ENCODE results near the gene C1orf226. TPM values are rescaled to one million over a fixed set of nuclear protein-coding genes. Genes with fewer than 3 reads are reported as not detected.

The C1orf226 gene
- total and polyA plus RNA-seq, 2 experiments from 2014 or later: 2.8 to 6.6 TPM

DNA sequence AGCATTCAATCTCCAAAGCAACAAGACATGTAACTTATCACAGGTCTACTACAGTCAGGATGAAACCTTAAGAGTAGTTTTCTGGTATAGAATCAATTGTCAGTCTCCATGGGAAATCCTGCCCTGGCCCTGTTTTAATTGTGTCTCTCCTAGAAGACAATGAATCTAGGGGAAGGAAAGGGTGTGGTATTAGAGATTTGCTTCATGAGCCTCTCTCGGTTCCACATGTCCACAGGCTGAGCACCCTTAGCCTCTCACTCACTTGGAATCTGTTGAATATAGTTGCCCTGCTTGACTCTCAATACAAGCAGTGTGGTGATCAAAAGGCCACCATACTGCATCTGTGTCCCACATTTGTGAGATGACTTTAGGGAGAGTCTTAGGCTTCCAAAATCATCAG lies 22.6 kb upstream of the C1orf226 start:
- H2AFZ ChIP-seq: no peak overlapping the region
- no peaks in the 10 kb centered on the region for H3K9me2 ChIP-seq (replicated peaks; ENCODE audit: insufficient read depth)
- no peak overlapping the region for H3K4me3 ChIP-seq
- no peak for DNase-seq (ENCODE audit: low spot score)
- H3K4me1 ChIP-seq (ENCODE audit: insufficient read depth): peaks cover 3% of the 10 kb centered on the region
- H3K79me2 ChIP-seq: no peaks in the 10 kb centered on the region
- no peaks in the 10 kb centered on the region for H3K36me3 ChIP-seq (replicated peaks; ENCODE audit: insufficient read depth, low read depth)
- no peak overlapping the region for H3K27ac ChIP-seq
- H3K27me3 ChIP-seq: no peaks in the 10 kb centered on the region
- H3K4me2 ChIP-seq: no peak overlapping the region
- no peaks in the 10 kb centered on the region for H4K20me1 ChIP-seq (ENCODE audit: insufficient read depth, poor library complexity, severe bottlenecking)
- WGBS (ENCODE audit: low lambda C conversion rate, missing lambda C conversion rate): 92% methylated on average over 1 of the region's 1 CpG
- H3K9me3 ChIP-seq (ENCODE audit: low read depth): no peaks in the 10 kb centered on the region
- TF ChIP-seq EZH2phosphoT487 (IDR thresholded peaks at IDR 0.05; ENCODE audit: low read depth, severe bottlenecking, unreplicated experiment): no peak
- no peak for TF ChIP-seq EZH2 (IDR thresholded peaks at IDR 0.05; ENCODE audit: borderline replicate concordance)
- TF ChIP-seq, protein P1, sequence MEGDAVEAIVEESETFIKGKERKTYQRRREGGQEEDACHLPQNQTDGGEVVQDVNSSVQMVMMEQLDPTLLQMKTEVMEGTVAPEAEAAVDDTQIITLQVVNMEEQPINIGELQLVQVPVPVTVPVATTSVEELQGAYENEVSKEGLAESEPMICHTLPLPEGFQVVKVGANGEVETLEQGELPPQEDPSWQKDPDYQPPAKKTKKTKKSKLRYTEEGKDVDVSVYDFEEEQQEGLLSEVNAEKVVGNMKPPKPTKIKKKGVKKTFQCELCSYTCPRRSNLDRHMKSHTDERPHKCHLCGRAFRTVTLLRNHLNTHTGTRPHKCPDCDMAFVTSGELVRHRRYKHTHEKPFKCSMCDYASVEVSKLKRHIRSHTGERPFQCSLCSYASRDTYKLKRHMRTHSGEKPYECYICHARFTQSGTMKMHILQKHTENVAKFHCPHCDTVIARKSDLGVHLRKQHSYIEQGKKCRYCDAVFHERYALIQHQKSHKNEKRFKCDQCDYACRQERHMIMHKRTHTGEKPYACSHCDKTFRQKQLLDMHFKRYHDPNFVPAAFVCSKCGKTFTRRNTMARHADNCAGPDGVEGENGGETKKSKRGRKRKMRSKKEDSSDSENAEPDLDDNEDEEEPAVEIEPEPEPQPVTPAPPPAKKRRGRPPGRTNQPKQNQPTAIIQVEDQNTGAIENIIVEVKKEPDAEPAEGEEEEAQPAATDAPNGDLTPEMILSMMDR (IDR thresholded peaks at IDR 0.05; ENCODE audit: poor library complexity): no peak

DNA sequence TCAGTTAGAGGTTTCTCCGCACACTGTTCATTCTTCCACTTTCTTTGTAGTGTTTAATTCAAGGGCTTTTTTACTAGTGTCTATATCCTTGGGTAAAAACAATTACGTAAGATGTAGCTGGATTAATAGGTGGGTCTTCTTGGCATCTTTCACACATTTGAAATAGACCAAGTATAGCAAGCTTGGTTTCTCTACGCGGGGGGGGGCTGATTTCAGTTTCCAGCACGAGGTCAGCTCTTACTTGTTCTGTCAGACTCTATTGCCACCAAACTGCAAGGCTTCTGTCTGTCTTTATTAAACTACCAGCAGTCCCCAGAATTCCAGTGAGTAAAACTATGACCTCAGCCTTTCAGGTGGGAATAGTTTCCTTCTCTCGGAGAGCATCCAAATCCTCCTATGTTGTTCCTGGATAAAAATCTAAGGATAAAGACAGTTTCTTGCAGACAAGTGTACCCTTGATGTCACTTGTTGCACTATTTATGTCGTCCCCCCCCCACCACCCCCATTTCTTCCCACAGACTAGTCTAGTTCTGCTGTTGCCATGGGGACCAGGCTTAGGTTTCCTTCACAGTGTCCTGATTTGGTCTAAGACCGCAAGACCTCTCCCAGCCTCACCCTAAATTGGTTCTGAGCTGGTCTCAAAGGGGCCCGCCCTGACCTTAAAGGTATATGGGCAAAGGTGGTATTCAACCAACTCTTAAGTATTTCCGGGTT lies 21.8 kb upstream of the C1orf226 start:
- TF ChIP-seq, protein P1 (IDR thresholded peaks at IDR 0.05; ENCODE audit: poor library complexity): no peak
- no peak for TF ChIP-seq EZH2phosphoT487 (IDR thresholded peaks at IDR 0.05; ENCODE audit: low read depth, severe bottlenecking, unreplicated experiment)
- no peak for TF ChIP-seq EZH2 (IDR thresholded peaks at IDR 0.05; ENCODE audit: borderline replicate concordance)

DNA sequence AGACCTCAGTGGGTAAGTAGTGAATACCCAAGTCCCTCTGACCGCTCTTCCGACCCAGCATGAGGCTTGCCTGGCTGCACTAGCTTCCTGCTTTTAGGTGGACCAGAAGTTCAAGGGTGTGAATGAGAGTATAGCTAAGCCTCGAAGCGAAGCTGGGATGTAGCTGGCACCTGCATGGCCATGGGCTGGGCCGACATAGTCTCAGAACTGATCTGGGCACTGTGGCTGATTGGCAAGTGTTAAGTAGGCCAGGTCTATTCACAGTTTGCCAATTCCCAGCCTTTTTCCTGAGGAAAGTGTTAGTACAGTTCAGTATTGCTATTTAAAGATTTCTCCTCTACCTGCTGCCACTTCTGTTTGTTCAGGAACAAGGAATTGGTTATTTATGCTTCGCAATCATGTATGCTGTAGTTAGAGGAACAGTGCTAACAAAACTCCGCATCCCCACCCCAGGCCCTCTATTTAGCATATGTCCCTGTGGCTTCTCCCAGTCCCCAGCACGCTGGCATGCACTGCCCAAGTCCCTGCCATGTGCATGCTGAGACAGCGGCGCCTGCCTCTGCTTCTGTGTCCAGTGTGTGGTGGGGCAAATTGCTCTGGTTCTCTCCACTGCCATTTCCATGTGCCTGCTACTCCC lies 21.2 kb upstream of the C1orf226 start:
- Histone ChIP-seq H3K9me3 (ENCODE audit: low read depth) (no peaks in the 10 kb centered on the region), H3K79me2 (no peaks in the 10 kb centered on the region), H3K27me3 (no peaks in the 10 kb centered on the region), H3K36me3 (replicated peaks; ENCODE audit: insufficient read depth, low read depth) (no peaks in the 10 kb centered on the region), H3K27ac (no peak overlapping the region), H4K20me1 (ENCODE audit: insufficient read depth, poor library complexity, severe bottlenecking) (no peaks in the 10 kb centered on the region), H3K4me1 (ENCODE audit: insufficient read depth) (no peaks in the 10 kb centered on the region), H3K4me2 (no peak overlapping the region), H3K9me2 (replicated peaks; ENCODE audit: insufficient read depth) (no peaks in the 10 kb centered on the region), H3K4me3 (no peak overlapping the region), H2AFZ (no peak overlapping the region)
- DNase-seq (ENCODE audit: low spot score): no peak
- WGBS (ENCODE audit: low lambda C conversion rate, missing lambda C conversion rate): 95% methylated on average over 10 of the region's 10 CpGs
- TF ChIP-seq EZH2phosphoT487 (IDR thresholded peaks at IDR 0.05; ENCODE audit: low read depth, severe bottlenecking, unreplicated experiment) (no peak), EZH2 (IDR thresholded peaks at IDR 0.05; ENCODE audit: borderline replicate concordance) (no peak)

More for the DNA sequence above, 21.8 kb upstream of the C1orf226 start:
- DNase-seq (ENCODE audit: low spot score): no peak
- H3K4me3 ChIP-seq: no peak overlapping the region
- no peak overlapping the region for H3K4me2 ChIP-seq
- H3K4me1 ChIP-seq (ENCODE audit: insufficient read depth): no peaks in the 10 kb centered on the region
- WGBS (ENCODE audit: low lambda C conversion rate, missing lambda C conversion rate): 94% methylated on average over 10 of the region's 10 CpGs
- H3K27ac ChIP-seq: no peak overlapping the region
- H4K20me1 ChIP-seq (ENCODE audit: insufficient read depth, poor library complexity, severe bottlenecking): no peaks in the 10 kb centered on the region
- no peaks in the 10 kb centered on the region for H3K9me2 ChIP-seq (replicated peaks; ENCODE audit: insufficient read depth)
- no peaks in the 10 kb centered on the region for H3K36me3 ChIP-seq (replicated peaks; ENCODE audit: insufficient read depth, low read depth)
- no peaks in the 10 kb centered on the region for H3K79me2 ChIP-seq
- no peaks in the 10 kb centered on the region for H3K9me3 ChIP-seq (ENCODE audit: low read depth)
- no peak overlapping the region for H2AFZ ChIP-seq
- no peaks in the 10 kb centered on the region for H3K27me3 ChIP-seq

DNA sequence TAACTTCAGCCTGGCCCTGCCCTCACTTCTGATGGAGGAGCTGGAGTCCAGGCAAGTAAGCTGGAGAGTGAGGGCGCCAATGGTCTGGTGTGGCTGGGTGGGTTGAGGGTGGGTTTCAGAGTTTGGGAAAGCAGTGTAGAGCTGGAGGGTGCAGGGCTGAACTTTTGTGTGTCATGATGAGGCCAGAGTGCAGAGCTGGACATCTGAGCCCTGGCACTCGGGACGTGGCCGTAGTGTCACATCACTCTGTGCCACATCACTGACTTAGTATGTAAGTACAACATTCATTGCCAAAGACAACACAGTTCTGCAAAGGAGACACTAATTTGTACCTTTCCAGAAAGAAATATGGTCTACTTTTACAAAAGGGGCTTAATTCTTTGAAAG lies 20.7 kb upstream of the C1orf226 start:
- no peaks in the 10 kb centered on the region for H3K36me3 ChIP-seq (replicated peaks; ENCODE audit: insufficient read depth, low read depth)

More for the DNA sequence above, 20.7 kb upstream of the C1orf226 start:
- Histone ChIP-seq H3K9me2 (replicated peaks; ENCODE audit: insufficient read depth) (no peaks in the 10 kb centered on the region), H2AFZ (no peak overlapping the region), H3K79me2 (no peaks in the 10 kb centered on the region), H4K20me1 (ENCODE audit: insufficient read depth, poor library complexity, severe bottlenecking) (no peaks in the 10 kb centered on the region), H3K27ac (no peak overlapping the region), H3K4me1 (ENCODE audit: insufficient read depth) (no peaks in the 10 kb centered on the region), H3K27me3 (no peaks in the 10 kb centered on the region), H3K9me3 (ENCODE audit: low read depth) (no peaks in the 10 kb centered on the region), H3K4me2 (no peak overlapping the region), H3K4me3 (no peak overlapping the region)
- 98% methylated on average over 4 of the region's 4 CpGs for WGBS (ENCODE audit: low lambda C conversion rate, missing lambda C conversion rate)
- DNase-seq (ENCODE audit: low spot score): no peak
- TF ChIP-seq EZH2phosphoT487 (IDR thresholded peaks at IDR 0.05; ENCODE audit: low read depth, severe bottlenecking, unreplicated experiment) (no peak), EZH2 (IDR thresholded peaks at IDR 0.05; ENCODE audit: borderline replicate concordance) (no peak)
- TF ChIP-seq, protein P1 (IDR thresholded peaks at IDR 0.05; ENCODE audit: poor library complexity): no peak

Data from hepatocyte (in vitro differentiated cells).